Activated CD4-positive, alpha-beta T cell treated with anti-CD3 and anti-CD28 coated beads, Interleukin-2, amount 50 U/mL, for 16 hours (primary cell): ENCODE measurements around the gene IGF2BP1.

Experiments used
- DNase-seq: peaks from one replicate; pipeline ENCODE4 v3.0.0-alpha.2; 2020

Gene IGF2BP1

DNA sequence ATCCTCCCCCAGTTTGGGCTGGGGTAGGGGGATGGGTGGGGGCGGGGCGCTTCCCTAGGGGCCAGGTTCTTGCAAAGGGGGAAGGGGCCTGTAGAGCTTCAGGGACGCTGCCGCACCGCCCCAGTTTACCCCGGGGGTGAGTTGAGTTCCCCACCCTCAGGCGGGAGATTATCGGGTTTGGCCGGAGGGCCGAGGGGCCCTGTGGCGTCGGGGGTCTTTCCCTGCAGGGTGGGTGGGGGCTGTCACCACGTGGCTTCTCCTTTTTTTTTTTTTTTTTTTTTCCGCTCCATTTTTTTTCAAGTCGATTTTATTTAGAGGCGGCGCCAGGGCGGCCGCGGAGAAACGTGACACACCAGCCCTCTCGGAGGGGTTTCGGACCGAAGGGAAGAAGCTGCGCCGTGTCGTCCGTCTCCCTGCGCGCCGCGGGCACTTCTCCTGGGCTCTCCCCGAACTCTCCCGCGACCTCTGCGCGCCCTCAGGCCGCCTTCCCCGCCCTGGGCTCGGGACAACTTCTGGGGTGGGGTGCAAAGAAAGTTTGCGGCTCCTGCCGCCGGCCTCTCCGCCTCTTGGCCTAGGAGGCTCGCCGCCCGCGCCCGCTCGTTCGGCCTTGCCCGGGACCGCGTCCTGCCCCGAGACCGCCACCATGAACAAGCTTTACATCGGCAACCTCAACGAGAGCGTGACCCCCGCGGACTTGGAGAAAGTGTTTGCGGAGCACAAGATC is at the start of gene IGF2BP1:
Gene IGF2BP1 (plus strand): TSS at position 283 of the 724 bp plus-strand sequence. CDS start 361 bp downstream, at position 644.
- DNase-seq: no peak

DNA sequence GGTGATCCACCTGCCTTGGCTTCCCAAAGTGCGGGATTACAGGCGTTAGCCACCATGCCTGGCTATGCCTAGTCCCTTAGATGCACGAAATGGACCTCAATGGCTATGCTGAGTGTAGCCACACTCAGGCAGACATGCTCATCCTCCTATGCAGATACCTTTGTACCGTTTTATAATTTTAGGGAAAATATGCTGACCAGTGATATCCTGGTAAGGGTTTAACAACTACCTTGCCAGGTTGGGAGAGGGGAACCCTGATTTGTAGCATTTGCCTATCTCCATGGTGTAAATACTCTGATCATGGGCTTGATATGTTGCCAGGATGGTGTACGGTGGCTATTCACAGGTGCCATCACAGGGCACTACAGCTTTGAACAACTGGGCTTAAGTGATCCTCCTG is 45.6 kb upstream of the IGF2BP1 start:
- no peak for DNase-seq

DNA sequence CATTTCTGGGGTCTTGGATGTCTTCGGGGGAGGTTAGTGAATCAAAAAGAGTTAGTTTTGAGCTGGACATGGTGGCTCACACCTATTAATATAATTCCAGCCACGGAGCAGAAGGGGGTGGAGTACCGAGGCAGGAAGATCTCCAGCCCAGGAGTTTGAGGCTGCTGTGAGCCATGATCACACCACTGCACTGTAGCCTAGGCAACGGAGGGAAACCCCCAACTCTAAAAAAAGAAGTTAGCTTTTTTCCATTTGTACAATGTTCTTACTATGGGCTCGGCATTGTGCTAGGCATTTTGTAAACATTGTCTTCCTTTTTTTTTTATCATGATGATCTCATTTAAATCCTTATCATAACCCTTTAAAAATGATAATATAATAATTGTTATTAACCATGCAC is 44.3 kb upstream of the IGF2BP1 start:
- DNase-seq: peak; percentile 19

DNA sequence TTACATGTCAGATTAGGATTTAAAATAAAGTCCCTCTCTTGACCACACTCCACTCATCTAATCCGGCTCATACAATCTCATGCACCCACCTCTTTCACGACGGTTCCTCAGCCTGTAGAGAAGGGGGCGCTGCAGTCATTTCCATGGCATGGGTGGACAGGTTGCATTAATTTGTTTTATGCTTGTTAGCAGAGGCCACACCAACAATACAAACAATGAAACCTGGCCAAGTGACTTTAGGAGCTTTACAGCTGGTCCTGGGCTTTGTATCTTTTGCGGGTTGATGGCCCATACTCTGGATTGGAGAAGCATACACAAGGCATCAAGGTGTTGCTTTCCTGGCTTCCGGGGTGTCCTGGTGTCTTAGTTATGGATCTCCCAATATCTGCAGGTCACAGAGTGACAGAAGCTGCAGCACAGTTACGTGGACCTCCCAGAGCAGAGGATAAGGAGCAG is 42.9 kb upstream of the IGF2BP1 start:
- DNase-seq: no peak

DNA sequence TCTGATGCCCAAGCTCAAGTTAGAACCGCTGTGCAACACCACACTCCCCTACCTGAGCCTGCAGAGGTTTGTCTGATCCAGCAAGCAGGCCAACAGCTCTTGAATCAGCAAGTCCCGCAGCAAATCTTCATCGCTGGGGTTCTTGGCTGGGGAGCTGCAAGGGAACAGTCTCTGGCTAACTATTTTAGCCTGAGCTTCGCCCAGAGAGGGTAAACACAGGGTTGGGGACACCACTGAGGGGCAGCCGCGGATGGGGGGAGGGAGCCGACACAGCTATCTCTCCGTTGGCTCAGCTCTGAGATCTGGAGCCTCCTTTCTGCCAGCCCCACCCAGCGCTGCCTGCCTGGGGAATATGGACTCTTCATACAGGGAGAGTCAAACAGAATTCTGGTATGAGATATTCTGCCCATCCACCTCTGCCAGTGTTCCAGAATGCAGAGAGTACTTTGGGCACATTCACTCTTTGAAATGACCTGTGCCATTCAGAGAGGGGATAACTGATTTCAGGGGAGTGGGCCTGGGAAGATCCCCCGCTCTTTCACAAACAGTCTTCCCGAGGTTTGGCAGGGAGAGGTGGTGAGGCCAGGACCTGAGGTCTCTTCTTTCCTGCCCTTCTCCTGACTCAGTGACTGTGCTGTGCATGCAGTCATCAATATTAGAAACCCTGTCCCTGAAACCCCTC is 36.2 kb upstream of the IGF2BP1 start:
- no peak for DNase-seq

DNA sequence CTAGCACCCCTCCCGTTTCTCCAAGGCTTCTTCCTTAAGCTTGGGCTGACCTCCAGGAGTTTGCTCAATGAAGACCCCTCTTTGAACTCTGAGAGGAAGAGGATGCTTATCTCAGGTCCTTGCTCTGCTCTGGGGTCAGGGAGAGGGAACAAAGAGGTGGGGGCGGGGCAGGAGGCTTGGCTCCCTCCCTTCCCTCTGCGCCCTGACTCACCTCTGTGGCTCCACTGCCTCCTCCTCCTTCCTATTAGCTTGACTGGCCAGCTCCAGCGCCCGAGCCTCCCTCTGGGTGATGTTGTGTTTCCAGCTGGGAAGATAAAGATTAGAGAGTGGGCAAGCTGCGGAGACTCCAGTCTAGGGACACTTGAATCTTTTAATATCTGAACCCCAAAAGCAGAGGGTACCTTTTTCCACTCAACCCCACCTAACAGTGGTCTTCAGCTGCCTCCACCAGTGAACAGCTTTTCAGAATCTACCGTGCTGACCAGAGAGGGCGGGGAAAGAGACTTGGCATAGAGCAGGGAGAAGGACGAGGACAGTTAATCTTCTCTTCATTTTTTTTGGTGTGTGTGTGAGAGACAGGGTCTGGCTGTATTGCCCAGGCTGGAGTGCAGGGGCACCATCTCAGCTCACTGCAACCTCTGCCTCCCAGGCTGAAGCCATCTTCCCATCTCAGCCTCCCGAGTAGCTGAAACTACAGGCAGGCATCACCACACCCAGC is 35.5 kb upstream of the IGF2BP1 start:
- DNase-seq: no peak

DNA sequence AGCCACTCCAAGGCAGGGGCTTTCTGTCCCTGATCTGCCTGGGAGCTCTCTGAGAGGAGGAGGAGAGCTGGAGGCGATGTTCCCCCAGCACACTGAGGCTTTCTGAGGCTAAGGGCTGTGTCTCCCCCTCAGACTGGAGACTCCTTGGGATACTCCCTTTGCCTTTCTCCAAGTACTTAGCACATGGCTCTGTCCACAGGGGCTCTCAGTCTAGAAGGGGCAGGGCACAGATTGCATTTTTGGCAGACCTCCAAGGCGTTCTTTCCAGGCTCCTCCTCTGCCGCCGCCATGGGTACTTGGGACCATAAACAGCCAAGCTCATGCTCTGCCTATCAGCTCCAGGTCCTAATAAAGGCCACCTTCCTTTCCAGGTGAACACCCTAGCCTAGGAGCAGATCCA is 27.0 kb upstream of the IGF2BP1 start:
- DNase-seq: no peak

DNA sequence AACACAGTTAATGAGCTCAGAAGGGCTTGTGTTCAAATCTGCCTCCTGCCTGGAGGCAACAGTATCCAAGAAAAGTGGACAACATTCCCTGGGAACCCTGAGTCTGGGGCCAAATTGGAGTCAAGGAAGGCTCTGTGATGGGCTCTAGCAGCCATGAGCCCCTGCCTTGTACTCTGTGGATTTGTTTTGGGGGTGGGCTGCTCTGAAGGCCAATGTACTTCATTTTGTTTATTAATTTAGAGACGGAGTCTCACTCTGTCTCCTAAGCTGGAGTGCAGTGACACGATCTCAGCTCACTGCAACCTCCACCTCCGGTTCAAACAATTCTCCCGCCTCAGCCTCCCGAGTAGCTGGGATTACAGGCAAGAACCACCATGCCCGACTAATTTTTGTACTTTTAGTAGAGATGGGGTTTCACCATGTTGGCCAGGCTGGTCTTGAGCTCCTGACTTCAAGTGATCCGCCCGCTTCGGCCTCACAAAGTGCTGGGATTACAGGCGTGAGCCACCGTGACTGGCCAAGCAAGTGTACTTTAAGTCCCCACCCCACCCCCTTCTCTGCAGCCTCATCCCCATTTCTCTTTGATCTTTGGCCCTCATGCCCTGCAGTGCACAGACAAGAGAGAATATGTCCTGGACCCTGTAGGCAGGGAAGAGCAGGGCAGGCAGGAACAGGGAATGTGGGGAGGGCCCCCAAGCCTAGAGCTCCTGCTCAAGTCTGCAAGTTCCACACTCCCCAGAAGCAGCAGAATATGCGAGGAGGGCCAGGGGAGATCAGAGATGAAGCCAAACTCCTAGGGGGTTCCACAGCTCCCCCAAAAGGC is 26.1 kb upstream of the IGF2BP1 start:
- no peak for DNase-seq

DNA sequence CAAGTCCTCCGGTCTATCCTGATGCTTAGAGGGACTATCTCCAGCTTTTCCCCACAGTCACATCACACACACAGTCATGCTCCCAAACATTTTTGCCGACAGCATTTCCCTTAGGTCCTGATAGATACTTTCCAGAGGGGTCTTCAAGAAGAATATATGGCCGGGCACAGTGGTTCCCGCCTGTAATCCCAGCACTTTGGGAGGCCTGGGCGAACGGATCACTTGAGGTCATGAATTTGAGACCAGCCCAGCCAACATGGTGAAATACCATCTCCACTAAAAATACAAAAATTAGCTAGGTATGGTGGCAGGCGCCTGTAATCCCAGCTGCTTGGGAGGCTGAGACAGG is 24.5 kb upstream of the IGF2BP1 start:
- DNase-seq: no peak

DNA sequence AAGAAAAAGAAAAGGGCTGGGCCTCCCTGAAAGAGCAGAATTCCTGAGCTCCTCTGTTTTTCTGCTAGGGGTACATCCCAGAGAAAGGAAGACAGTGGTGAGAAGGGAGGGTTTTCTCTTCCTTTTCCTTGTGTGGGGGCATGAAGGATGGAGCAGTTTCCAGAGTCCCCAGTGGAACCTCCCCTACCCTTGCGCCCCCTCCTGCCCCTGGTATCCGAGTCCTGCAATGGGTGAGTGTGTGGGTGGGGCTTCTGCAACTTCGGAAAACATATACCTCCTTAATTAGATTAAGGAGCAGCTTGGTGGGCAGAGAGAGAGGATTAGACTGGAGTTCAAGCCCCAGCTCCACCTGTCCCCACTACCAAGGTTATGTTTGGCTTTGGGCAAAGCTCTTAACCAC is 23.4 kb upstream of the IGF2BP1 start:
- no peak for DNase-seq

DNA sequence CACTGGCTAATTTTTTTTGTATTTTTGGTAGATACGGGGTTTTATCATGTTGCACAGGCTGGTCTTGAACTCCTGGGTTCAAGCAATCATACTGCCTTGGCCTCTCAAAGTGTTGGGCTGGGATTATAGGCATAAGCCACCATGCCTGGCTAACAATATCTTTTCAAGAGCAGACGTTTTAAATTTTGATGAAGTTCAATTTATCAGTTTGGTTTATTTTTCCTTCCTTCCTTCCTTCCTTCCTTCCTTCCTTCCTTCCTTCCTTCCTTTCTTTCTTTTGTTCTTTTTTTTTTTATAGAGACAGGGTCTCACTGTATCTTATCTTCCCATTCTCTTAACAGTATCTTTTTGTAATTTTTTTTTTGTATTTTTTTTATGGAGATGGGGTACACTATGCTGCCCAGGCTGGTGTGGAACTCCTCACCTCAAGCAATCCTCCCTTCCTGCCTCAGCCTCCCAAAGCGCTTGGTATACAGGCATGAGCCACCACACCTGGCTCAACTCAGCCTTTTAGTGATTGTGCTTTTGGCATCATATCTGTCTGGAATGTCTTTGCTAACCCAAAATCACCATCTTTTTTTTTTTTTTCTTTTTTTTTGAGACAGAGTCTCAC is 15.2 kb upstream of the IGF2BP1 start:
- DNase-seq: no peak

DNA sequence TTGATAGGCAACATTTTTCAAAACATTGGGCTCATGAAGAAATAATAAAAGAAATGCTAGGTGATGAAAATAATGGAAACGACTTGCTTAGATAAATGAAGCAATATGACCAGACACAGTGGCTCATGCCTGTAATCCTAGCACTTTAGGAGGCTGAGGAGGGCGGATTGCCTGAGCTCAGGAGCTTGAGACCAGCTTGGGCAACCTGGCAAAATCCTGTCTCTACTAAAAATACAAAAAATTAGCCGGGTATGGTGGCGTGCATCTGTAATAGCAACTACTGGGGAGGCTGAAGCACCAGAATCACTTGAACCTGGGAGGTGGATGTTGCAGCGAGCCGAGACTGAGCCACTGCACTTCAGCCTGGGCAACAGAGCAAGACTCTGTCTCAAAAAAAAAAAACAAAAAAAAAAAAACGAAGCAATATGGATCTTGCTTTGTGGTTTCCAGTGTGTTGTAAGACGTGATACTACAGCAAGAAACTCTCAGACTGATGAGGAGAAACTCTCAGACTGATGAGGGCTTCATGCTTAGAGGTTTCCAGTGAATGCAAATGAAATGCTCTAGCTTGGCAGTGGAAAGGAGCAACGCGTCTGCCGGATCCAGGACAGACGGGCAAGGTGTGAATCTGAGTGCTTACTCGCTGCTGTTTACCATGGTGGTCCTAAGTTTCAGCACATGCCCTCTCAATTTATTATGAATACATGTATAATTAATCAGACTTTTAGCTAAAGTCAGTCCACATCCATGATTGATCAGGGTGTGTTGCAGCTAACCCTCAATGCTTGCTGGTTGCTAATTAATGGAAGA is 11.5 kb upstream of the IGF2BP1 start:
- no peak for DNase-seq

DNA sequence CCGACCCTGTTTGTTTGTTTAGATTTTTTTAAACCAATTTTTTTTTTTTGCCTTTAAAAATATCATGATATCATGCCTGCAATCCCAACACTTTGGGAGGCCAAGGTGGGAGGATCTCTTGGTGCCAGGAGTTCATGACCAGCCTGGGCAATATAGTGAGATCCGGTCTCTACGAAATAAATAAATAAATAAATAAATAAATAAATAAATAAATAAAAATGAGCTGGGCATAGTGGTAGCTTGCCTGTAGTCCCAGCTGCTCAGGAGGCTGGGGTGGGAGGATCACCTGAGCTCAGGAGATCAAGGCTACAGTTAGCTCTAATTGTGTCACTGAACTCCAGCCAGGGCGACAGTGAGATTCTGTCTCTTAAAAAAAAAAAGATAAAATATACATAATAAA is 8.1 kb upstream of the IGF2BP1 start:
- no peak for DNase-seq

DNA sequence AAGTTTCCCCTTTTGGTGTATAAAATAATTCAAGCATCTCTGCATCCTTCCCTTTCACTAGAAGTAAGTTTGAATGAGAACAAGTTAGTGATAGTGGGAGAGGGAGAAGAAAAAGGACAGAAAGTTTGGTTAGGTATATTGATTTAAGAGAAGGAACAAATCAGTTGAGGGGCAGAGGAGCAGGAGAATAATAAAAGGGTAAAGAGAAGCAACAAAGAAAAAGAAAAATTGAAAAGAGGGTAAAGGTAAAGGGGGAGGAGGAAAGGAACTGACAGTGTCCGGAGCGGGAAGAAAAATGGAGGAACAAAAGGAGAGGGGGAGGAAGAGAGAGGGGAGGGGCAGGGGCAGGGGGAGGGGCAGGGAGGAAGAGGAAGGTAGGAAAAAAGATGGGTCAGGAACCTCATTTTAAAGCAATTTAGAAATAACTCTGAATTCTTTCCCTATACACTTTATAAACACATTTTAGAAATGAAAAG is 6.3 kb upstream of the IGF2BP1 start:
- no peak for DNase-seq

DNA sequence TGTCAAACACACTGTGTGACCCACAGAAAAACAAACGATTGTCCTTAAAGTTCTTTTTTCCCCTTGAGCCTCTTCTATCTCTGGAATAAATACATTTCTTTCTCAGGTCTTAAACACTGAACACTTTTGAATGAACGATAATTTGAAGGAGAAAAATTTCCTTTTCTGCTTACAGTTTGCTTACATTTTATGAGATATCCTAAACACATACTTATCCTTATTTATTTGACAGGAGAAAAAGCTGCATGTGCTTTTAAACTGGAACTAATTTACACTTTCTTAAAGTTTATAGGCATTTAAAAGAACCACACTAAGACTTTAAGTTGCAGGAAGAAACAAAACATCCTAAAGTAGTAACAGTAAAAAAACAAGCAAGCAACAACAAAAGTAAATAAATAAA is 4.7 kb upstream of the IGF2BP1 start:
- no peak for DNase-seq

DNA sequence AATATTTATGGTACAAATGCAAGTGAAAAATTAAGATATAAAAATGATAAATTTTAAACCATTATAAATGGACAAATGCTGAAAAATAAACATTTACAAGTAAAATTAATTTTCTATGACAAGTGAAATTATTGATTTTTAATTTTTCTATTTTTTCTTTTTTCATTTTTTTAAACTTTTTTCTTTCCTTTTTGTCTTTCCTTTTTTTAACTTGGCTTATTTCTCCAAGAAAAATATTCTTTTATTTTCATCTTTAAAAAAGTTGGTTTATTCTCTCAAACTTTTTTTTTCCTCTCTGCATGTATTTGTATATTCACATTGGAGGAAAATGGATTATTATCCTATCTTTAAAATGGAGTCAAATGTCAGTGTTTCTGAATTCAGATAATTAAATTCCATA is 3.9 kb upstream of the IGF2BP1 start:
- DNase-seq: no peak

DNA sequence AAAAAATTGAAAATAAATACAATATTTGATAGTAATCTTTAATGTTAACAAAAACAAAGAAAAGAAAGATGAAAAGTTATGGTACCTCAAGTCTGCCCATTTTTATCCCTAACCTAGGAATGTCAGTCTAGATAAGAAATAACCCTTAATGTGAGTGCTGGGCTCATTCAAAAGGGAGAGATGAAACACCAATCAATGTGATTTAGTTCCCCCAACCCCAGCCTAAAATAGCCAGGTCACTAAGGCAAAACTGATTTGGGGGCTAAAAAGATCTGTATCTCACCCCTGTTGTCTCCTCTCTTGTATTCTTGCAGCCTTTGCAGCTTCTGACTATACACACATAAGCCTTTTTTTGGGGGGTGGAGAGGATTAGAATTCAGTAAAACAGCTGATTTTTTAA is 3.2 kb upstream of the IGF2BP1 start:
- DNase-seq: no peak

DNA sequence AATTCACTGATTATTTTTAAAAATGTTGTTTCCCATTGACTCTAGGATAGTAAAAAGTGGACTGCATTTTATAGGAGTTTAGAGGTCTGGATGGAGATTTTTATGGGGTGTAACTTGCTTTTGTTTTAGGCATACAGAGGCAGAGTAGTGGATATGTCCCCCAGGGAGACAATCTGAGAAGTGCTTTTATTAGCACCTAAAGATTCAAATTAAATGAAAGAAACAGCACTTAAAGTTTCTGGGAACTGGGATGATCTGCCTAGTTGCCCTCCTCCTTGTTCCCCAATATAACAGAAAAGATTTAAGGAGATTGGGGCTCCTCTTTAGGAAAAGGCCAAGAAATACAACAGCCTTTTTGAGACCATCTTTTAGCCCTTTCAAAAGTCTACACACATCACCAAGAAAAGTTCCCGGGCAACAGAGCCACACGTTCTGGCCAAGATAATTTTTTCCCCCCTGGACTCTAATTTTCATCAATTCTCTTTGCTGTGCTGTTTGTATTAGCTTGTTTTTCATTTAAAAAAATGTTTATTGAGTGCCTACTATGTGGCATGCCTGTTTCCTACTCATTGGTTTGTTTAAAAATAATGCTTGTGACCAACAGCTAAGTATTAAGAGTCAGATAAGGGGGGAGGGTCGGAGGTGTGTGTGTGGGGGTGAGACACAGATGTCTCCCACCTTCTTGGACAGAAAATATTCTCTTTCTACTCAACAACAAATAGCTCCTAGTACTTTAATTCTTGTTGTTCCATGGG is 2.5 kb upstream of the IGF2BP1 start:
- no peak for DNase-seq

DNA sequence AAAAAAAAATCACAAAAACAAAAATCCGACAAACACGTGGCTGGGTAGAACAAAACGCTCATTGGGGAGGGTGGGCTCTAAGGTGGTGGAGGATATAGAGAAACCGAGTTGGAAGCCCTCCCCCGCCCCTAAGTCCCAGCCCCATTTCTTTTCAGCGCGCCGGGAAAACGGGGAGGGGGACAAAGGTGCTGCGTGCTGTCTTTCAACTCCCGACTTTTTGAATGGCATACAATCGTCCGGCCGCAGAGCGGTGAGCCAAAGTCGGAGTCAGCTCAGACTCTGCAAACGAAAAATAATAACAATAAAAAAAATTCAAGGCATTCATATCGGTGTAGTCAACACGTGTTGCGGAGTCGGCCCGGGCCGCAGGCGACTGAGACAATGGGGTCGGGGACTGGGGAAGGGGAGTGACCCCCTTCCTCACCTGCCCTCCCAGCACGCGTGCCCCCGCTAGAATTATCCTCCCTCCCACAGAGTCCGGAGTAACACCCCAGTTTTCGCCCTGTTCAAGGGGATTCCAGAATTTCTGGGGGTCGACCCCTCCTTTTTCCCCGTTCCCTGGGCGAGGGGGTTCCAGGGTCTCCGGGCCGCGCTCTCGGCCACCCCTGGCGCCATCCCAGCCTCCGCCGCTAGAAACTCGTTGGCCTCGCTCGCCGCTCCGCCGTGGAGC is 1.7 kb upstream of the IGF2BP1 start:
- DNase-seq: no peak

DNA sequence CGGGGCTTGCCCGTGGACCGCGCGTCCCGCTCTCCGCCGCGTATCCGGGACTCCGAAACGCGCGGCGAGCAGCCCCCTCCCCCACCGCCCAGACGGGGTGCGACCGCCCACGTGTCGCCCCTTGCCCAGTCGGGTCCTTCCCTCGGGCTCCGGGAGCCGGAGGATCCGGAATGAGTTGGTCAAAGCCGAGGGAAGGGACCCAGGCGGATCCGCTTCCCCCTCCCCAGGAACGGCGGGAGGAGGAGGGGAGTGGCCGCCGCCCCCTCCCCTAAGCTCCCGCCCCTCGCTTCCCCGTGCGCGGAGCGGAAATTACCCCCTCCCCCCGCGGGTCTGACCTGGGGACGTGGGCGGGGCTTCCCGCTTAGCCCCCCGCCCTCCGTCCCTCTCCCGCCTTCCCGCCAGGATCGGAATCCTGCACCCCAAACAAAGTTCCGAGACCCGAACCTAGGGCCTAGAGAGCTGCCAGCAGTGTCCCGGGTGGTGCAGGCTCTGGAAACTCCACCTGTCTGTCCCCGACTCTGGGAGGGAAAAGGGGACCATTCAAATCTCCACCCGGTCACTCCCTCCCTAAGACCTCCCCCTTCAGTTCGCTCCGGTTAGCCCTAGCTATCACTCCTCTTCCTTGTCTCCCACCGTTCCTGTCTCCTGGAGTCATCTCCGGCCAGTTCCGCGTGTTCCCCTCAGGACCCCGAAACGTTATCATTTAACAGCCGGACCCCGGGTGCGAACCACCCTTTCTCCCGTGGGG is 1.0 kb upstream of the IGF2BP1 start:
- no peak for DNase-seq
